HepG2 (cell line): ENCODE results near the gene MED4. TPM values are rescaled to one million over a fixed set of nuclear protein-coding genes. Genes with fewer than 3 reads are reported as not detected.
A peak's percentile ranks its signal among the peaks of the same experiment; 100 is the strongest.

Experiments
- ATAC-seq: fragments of 200-7000 bp; cut with Tn5 transposase; 3 replicates; pipeline ENCODE4 v1.9.1; 2020; ENCODE audit warnings: mild to moderate bottlenecking, moderate library complexity
- BruUV-seq: library from RNA; stranded (reverse); fragments of 400-500 nt; replicated peaks from 2 replicates; lab custom pipeline; 2021; lab: Mats Ljungman, UMichigan
- CTCF ChIA-PET: fragments of 300-600 bp; formaldehyde crosslinking; extraction: SDS; loops from one replicate; lab custom pipeline; 2021; ENCODE audit warnings: low total read pairs, inconsistent platforms, low intra/inter-chr PET ratio; lab: Yijun Ruan, JAX
- POLR2A ChIA-PET: fragments of 350-600 bp; sonication (Branson Sonifier 250); formaldehyde crosslinking; loops from one replicate; lab custom pipeline; 2020; ENCODE audit warnings: antibody characterized with exemption, inconsistent platforms; lab: Yijun Ruan, JAX
- DNase-seq: peaks from one replicate; pipeline ENCODE4 v3.0.0-alpha.2; 2015; ENCODE audit warnings: low spot score
- FAIRE-seq: peaks from 3 replicates; lab custom pipeline; 2011; peaks lifted over from hg19 to GRCh38; lab: Jason Lieb, UNC
- H2AFZ ChIP-seq: one replicate; pipeline ENCODE4 v1.6.1; 2011; ENCODE audit warnings: low read length, inconsistent platforms
- H3K27ac ChIP-seq: fragments of 300-600 bp; 3 replicates; pipeline ENCODE4 v1.8.0; 2011; ENCODE audit warnings: mixed run types, mild to moderate bottlenecking, mixed read lengths, low read length, inconsistent platforms; ENCODE audit not compliant: insufficient read depth; ENCODE audit errors: extremely low read length
- H3K27me3 ChIP-seq, 2 experiments: fragments of 200-600 bp in 1 of 2; 2 replicates in 1 of 2; 3 replicates in 1 of 2; pipeline versions ENCODE4 v1.6.0 to v1.8.0; 2011; ENCODE audit warnings: low read length in 2 of 2, mild to moderate bottlenecking in 2 of 2, moderate library complexity in 2 of 2, inconsistent platforms in 1 of 2; ENCODE audit not compliant: insufficient read depth in 2 of 2, control insufficient read depth in 1 of 2
- H3K36me3 ChIP-seq, 2 experiments: fragments of 200-600 bp in 1 of 2; replicated peaks in 1 of 2; 2 replicates in 1 of 2; 3 replicates in 1 of 2; pipeline versions ENCODE4 v1.5.1 to v1.8.0; 2011; ENCODE audit warnings: low read length in 2 of 2, inconsistent platforms in 1 of 2; ENCODE audit not compliant: insufficient read depth in 2 of 2, control insufficient read depth in 1 of 2
- H3K4me1 ChIP-seq: 2 replicates; pipeline ENCODE4 v1.5.1; 2012; ENCODE audit warnings: low read length, inconsistent platforms; ENCODE audit not compliant: insufficient read depth
- H3K4me2 ChIP-seq: 2 replicates; pipeline ENCODE4 v1.6.0; 2011; ENCODE audit warnings: low read depth, low read length, inconsistent platforms
- H3K4me3 ChIP-seq, 3 experiments: fragments of 200-600 bp in 1 of 3; sonication (generic), shearing (Covaris generic) in 1 of 3; replicated peaks in 1 of 3; 2 replicates each; pipeline ENCODE4 v1.5.1; 2011 to 2016; ENCODE audit warnings: low read length in 3 of 3, inconsistent platforms in 2 of 3, low read depth in 2 of 3, mild to moderate bottlenecking in 2 of 3, control low read depth in 1 of 3, mixed read lengths in 1 of 3; ENCODE audit not compliant: insufficient read depth in 1 of 3
- H3K79me2 ChIP-seq: one replicate; pipeline ENCODE4 v1.6.1; 2011; ENCODE audit warnings: low read length, inconsistent platforms; ENCODE audit not compliant: insufficient read depth
- H3K9ac ChIP-seq: 2 replicates; pipeline ENCODE4 v1.6.0; 2011; ENCODE audit warnings: mild to moderate bottlenecking, low read depth, low read length, inconsistent platforms; ENCODE audit not compliant: insufficient read depth
- H3K9me3 ChIP-seq: 2 replicates; pipeline ENCODE4 v1.5.1; 2012; ENCODE audit warnings: mild to moderate bottlenecking, low read length
- H4K20me1 ChIP-seq: 2 replicates; pipeline ENCODE4 v1.6.0; 2011; ENCODE audit warnings: inconsistent platforms, mild to moderate bottlenecking, low read length, moderate library complexity; ENCODE audit not compliant: insufficient read depth
- CTCF ChIP-seq: sonication (generic); formaldehyde crosslinking; IDR thresholded peaks from 2 replicates; pipeline ENCODE4 v1.5.0; 2020; ENCODE audit warnings: mild to moderate bottlenecking, missing genetic modification reagents, moderate library complexity
- ELF1 ChIP-seq: sonication (generic); formaldehyde crosslinking; IDR thresholded peaks from 2 replicates; pipeline ENCODE4 v1.4.0; 2020; ENCODE audit warnings: missing genetic modification reagents
- RAD21 ChIP-seq: fragments of 450-650 bp; formaldehyde crosslinking; IDR thresholded peaks from 2 replicates; pipeline ENCODE4 v1.5.0; 2020; ENCODE audit warnings: mild to moderate bottlenecking
- STAG1 ChIP-seq: sonication (generic); formaldehyde crosslinking; IDR thresholded peaks from 2 replicates; pipeline ENCODE4 v1.4.0; 2020; ENCODE audit warnings: missing genetic modification reagents
- ZNF224 ChIP-seq: sonication (generic); formaldehyde crosslinking; IDR thresholded peaks from 2 replicates; pipeline ENCODE4 v1.5.0; 2020; ENCODE audit warnings: mild to moderate bottlenecking, missing genetic modification reagents
- ZNF790 ChIP-seq: sonication (generic); formaldehyde crosslinking; IDR thresholded peaks from 2 replicates; pipeline ENCODE4 v1.8.0; 2022; ENCODE audit warnings: missing genetic modification reagents, mild to moderate bottlenecking, borderline replicate concordance
- WGBS: methylation state at CpG from one replicate; pipeline ENCODE4 v1.1.6; 2017; ENCODE audit warnings: low lambda C conversion rate; 5-methylcytosine and 5-hydroxymethylcytosine counted together
- in situ Hi-C: cut with HindIII; loops from 2 replicates; pipeline ENCODE4 v1.10.0; 2017; ENCODE audit warnings: low pct_unique_long_range_greater_than_20kb; ENCODE audit not compliant: extremely low pct_ligation_motif_present
- intact Hi-C: fragments of 100-400 bp; cut with micrococcal nuclease; formaldehyde crosslinking; loops from one replicate; pipeline ENCODE4 v1.10.0; 2022; ENCODE audit not compliant: unreplicated experiment
- polyA plus RNA-seq, 8 experiments: library from polyadenylated mRNA; depleted of rRNA in 3 of 8; stranded (reverse) in 7 of 8; unstranded in 1 of 8; fragments of >200 nt; fragmentation: Illumina TruSeq in 4 of 8; extraction: Trizol in 4 of 8; gene quantifications; 2 replicates each; pipeline versions ENCODE4 v1.2.1 to v1.2.3, GENCODE V29; 2011 to 2016; ENCODE audit warnings: low read depth in 4 of 8, missing spikeins in 1 of 8, mixed read lengths in 1 of 8; ENCODE audit not compliant: insufficient read depth in 1 of 8
- total RNA-seq, 5 experiments: library from RNA; depleted of rRNA; stranded (reverse); fragments of >200 nt; fragmentation: Illumina TruSeq; extraction: Trizol; gene quantifications; 2 replicates each; pipeline ENCODE4 v1.2.3, GENCODE V29; 2016; ENCODE audit warnings: low read depth in 1 of 5
- TF ChIP-seq, protein P1 (sequence below): IDR thresholded peaks from 2 replicates; pipeline ENCODE4 v1.6.1; 2016

MED4 gene
- total and polyA plus RNA-seq, 2 of the 13 experiments (the other 11 are each of a cell fraction or from before 2014, with no cell fraction given), result 49.4 to 57.8 TPM

DNA sequence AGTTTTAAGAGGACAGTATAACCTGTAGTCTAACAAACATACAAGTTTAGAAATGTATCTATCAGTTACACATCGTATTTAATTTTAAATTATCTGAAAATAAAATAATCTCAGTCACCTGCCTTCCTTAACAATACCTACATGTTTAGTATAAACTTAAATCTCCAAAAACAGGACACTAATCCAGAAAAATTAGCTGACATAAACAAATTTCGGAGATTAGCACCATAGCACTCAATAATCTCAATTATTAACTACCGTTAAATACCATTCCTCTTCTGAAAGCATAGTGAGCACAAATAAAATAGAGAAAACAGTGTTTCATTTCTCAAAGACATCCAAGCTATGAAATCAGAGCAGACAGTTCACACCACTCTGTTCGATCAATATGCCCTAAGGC is 13.2 kb downstream of the MED4 start (continued):
- TF ChIP-seq ZNF790 (CRISPR knock-in tag), result no peak
- no peak for TF ChIP-seq ZNF224 (CRISPR knock-in tag)

DNA sequence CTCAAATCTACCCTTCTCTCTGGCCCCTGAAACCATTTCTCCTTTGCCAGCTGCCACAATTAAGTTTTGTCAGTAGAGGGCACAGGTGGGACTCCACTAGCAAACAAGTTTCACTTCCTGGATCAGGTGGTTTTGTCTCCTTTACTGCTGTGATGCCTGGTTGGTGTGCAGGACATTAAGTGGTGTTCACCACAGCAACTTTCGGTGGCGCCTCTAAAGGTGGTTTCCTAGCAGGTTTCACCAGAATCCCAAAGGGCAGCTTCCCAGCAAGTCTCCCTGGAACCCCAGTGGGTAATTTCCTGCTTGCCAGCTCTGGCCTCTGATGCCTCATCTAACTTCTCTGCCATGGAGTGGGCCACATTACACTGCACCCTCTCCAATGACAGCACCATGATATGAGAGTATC is 16.6 kb downstream of the MED4 start:
- ChIA-PET POLR2A (interaction anchor here (1.1 kb wide), 1 partner anchor 14 kb away, joined by 3 read pairs; no protein-coding TSS in a partner anchor), CTCF (interaction anchor here (0.7 kb wide), 1 partner anchor 691 kb away, joined by 3 read pairs; no protein-coding TSS in a partner anchor)
- TF ChIP-seq CTCF (CRISPR knock-in tag) (peak; percentile 49), RAD21 (CRISPR knock-in tag) (peak; percentile 20; the same call in 1 of the 2 replicates), ELF1 (0 out of 2 replicates have a peak, but pooled peaks have one; percentile 43), STAG1 (peak; percentile 55)
- TF ChIP-seq, protein P1, sequence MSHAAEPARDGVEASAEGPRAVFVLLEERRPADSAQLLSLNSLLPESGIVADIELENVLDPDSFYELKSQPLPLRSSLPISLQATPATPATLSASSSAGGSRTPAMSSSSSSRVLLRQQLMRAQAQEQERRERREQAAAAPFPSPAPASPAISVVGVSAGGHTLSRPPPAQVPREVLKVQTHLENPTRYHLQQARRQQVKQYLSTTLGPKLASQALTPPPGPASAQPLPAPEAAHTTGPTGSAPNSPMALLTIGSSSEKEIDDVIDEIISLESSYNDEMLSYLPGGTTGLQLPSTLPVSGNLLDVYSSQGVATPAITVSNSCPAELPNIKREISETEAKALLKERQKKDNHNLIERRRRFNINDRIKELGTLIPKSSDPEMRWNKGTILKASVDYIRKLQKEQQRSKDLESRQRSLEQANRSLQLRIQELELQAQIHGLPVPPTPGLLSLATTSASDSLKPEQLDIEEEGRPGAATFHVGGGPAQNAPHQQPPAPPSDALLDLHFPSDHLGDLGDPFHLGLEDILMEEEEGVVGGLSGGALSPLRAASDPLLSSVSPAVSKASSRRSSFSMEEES (CRISPR knock-in tag), result no peak
- H3K27ac ChIP-seq, result no peak overlapping the region
- intact Hi-C loops, result no loop called here
- ATAC-seq (peak; percentile 81), DNase-seq (peak; percentile 42), FAIRE-seq (peak; percentile 66)
- H3K79me2 ChIP-seq, result no peaks in the 10 kb centered on the region
- 0% methylated on average over 1 of the region's 2 CpGs for WGBS
- in situ Hi-C loops, result no loop called here
- H3K9ac ChIP-seq, result no peak overlapping the region
- no peak overlapping the region for H3K4me3 ChIP-seq
- H3K4me2 ChIP-seq, result no peak overlapping the region
- no peaks in the 10 kb centered on the region; the same call in 1 of the 2 replicates for H4K20me1 ChIP-seq
- no peak overlapping the region for H2AFZ ChIP-seq
- H3K4me1 ChIP-seq, result no peaks in the 10 kb centered on the region
- no TSS peak for BruUV-seq
- H3K9me3 ChIP-seq, result no peaks in the 10 kb centered on the region
- H3K36me3 ChIP-seq, result peaks cover 12 to 84% of the 10 kb centered on the region in 2 experiments
- H3K27me3 ChIP-seq, result no peaks in the 10 kb centered on the region
